Embryonic facial prominence (tissue), 1 donor: ENCODE results near the gene KIF17.

Experiments used
- DNase-seq: peaks from one replicate; pipeline ENCODE4 v3.0.0-alpha.2; 2016; ENCODE audit errors: extremely low spot score

KIF17 gene

GRCh38 chr1:20626098-20626427 lies 91.7 kb downstream of the KIF17 start:
- no peak for DNase-seq

GRCh38 chr1:20625176-20626097 lies 92.4 kb downstream of the KIF17 start:
- DNase-seq: no peak

DNA sequence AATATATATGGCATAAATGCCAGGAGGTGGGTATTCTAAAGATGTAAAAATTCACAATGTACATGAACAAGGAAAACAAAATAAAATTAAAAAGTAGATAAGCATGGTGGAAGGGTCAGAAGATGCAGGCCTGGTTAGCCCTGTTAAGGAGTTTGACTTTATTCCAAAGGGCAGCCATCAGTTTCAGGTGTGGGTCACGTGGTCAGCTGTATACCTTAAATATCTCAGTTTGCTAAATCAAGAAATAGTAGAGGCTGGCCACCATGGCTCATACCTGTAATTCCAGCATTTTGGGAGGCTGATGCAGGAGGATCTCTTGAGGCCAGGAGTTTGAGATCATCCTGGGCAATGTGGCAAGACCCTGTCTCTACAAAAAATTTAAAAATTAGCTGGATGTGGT lies 93.1 kb downstream of the KIF17 start:
- no peak for DNase-seq

GRCh38 chr1:20621012-20621411 lies 96.8 kb downstream of the KIF17 start:
- no peak for DNase-seq

DNA sequence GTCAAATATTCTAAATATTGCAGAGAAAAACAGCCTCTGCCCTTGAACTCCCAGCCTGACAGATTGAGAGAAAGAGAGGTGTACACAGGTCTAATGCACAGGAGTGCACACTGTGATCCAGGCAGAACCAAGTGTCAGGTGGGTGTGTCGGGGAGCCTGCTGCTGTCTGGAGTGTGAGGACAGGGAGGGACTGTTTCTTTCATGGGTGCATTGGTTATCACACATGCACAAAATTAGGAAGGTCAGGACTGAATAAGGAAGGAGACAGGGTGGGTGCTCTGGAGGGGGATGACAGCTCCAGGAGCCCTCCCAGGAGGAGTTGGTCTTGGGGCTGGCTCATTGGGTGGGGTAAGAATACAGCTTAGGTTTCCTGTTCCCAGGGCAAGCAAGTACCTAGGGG lies 97.8 kb downstream of the KIF17 start:
- DNase-seq: no peak

GRCh38 chr1:20618550-20618949 lies 99.3 kb downstream of the KIF17 start:
- no peak for DNase-seq

DNA sequence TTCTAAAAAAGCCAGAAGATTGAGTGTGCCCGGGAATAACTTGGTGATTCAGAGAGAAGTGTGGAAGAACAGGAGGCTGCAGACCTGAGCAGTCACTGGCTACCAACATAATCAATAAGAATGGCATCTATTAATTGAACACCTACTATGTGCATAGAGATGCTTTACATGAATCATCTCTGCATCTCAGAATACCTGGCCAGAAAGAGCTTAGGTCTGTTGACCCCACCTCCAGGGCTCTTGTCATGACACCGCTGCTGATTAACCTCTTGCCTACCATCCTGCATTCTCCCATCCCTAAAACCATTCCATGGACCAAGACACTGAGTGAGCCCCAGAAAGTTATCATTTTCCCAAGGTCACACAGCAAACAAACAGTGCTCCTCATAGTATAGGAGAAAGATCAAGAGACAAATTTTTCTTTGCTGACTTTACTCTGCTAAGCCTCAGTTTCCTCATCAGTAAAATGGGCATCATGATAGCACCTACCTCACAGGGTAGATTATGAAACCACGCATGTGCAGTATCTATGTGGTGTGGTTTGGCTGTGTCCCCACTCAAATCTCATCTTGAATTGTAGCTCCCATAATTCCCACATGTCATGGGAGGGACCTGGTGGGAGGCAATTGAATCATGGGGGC lies 100.8 kb downstream of the KIF17 start:
- no peak for DNase-seq

DNA sequence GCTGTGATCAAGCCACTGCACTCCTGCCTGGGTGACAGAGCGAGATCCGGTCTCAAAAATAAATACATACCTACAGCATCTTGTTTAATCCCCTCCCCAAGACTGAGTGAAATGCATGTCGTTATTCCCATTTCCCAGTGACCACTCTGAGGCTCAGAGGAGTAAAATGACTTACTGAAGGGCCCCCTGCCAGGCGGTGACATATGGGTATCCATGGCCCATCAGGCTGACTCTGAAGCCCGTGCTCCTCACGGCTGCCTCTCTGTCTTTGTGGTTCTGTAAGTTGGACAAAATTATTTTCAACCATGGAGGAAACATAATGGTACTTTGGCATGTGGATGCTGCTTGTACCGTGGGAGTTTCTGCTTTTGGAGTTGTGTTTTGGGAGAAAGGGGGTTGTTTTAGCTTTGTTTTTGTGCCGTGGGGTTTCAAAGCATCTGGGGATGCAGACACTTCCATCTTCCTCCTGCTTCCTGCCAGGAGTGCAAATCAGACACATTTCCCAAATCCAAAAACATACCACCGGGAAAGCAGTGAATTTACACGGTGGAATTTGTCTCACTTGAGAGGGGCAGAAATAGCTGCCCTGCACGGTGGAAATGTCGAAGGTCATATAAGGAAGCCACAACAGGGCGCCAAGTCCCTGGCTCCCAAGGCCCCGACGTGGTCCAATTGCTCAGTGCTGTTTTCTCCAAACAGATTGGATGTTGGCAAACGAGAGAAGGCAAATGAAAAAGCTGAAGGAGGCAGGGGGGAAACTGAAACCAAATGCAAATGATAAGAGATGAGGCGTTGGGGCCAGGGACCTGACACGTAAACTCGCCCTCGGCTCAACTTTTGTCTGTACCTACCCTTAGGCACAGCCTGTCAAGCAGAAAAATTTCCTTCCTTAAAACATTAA lies 101.6 kb downstream of the KIF17 start:
- no peak for DNase-seq

DNA sequence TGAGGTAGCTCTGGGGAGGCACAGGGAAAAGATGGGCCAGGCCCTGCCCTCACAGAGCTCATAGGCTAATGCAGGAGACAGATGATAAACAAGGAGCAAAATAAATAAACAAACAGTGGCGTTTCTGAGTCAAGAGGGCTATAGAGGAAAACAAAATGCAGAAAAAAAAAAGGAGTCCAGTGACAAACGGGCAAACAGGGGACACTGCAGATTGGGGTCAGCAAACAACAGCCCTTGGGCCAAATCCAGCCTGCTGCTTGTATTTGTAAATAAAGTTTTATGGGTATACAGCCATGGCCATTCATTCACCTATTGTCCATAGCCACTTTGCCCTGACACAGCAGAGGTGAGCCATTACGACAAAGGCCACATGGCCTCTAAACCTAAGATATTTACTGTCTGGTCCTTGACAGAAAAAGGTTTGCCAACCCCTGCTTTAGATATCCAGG lies 103.7 kb downstream of the KIF17 start:
- DNase-seq: no peak
